ENCODE data around the gene INTS13.
"Not testable (repeated sequence)": the region's sequence is repeated elsewhere in the genome, so short reads cannot be mapped to it uniquely, and the experiment has no call there.

Gene INTS13

GRCh38 chr12:26906024-26906423, 31.8 kb downstream of the INTS13 start:
- Histone ChIP-seq H3K4me1 (ENCODE audit: control insufficient read depth, insufficient read depth, low read length, poor library complexity, severe bottlenecking) (no peaks in the 10 kb centered on the region), H3K27ac (ENCODE audit: insufficient read depth, low read length, poor library complexity, severe bottlenecking) (no peak overlapping the region), H3K36me3 (ENCODE audit: control insufficient read depth, insufficient read depth, low read length) (peaks cover 33% of the 10 kb centered on the region), H3K4me3 (ENCODE audit: insufficient read depth, low read depth, low read length, poor library complexity, severe bottlenecking) (no peak overlapping the region), H3K27me3 (replicated peaks; ENCODE audit: control insufficient read depth, insufficient read depth, low read length, poor library complexity, severe bottlenecking) (no peaks in the 10 kb centered on the region), H3K9me3 (ENCODE audit: control insufficient read depth, low read length) (no peaks in the 10 kb centered on the region)
- DNase-seq: no peak

- H3K9me3 ChIP-seq (ENCODE audit: control insufficient read depth, low read length); DNase-seq; H3K4me3 ChIP-seq (ENCODE audit: insufficient read depth, low read depth, low read length, poor library complexity, severe bottlenecking); H3K27me3 ChIP-seq (replicated peaks; ENCODE audit: control insufficient read depth, insufficient read depth, low read length, poor library complexity, severe bottlenecking); H3K27ac ChIP-seq (ENCODE audit: insufficient read depth, low read length, poor library complexity, severe bottlenecking); H3K4me1 ChIP-seq (ENCODE audit: control insufficient read depth, insufficient read depth, low read length, poor library complexity, severe bottlenecking): not testable (repeated sequence)
- peaks cover 20% of the 10 kb centered on the region for H3K36me3 ChIP-seq (ENCODE audit: control insufficient read depth, insufficient read depth, low read length)
These were observed 34.4 kb downstream of the INTS13 start for GRCh38 chr12:26903396-26903795.

- H3K4me3 ChIP-seq (ENCODE audit: insufficient read depth, low read depth, low read length, poor library complexity, severe bottlenecking): no peak overlapping the region
These were observed 40.9 kb downstream of the INTS13 start for GRCh38 chr12:26896913-26897312.

GRCh38 chr12:26895672-26896071, 42.1 kb downstream of the INTS13 start:
- Histone ChIP-seq H3K36me3 (ENCODE audit: control insufficient read depth, insufficient read depth, low read length) (no peaks in the 10 kb centered on the region), H3K27me3 (replicated peaks; ENCODE audit: control insufficient read depth, insufficient read depth, low read length, poor library complexity, severe bottlenecking) (no peaks in the 10 kb centered on the region)

More at GRCh38 chr12:26896913-26897312, 40.9 kb downstream of the INTS13 start:
- Histone ChIP-seq H3K4me1 (ENCODE audit: control insufficient read depth, insufficient read depth, low read length, poor library complexity, severe bottlenecking) (no peaks in the 10 kb centered on the region), H3K27me3 (replicated peaks; ENCODE audit: control insufficient read depth, insufficient read depth, low read length, poor library complexity, severe bottlenecking) (no peaks in the 10 kb centered on the region), H3K9me3 (ENCODE audit: control insufficient read depth, low read length) (no peaks in the 10 kb centered on the region), H3K27ac (ENCODE audit: insufficient read depth, low read length, poor library complexity, severe bottlenecking) (no peak overlapping the region), H3K36me3 (ENCODE audit: control insufficient read depth, insufficient read depth, low read length) (no peaks in the 10 kb centered on the region)
- DNase-seq: no peak

GRCh38 chr12:26891704-26892103, 46.1 kb downstream of the INTS13 start:
- Histone ChIP-seq H3K36me3 (ENCODE audit: control insufficient read depth, insufficient read depth, low read length) (no peaks in the 10 kb centered on the region), H3K27ac (ENCODE audit: insufficient read depth, low read length, poor library complexity, severe bottlenecking) (no peak overlapping the region), H3K4me1 (ENCODE audit: control insufficient read depth, insufficient read depth, low read length, poor library complexity, severe bottlenecking) (no peaks in the 10 kb centered on the region), H3K4me3 (ENCODE audit: insufficient read depth, low read depth, low read length, poor library complexity, severe bottlenecking) (no peak overlapping the region), H3K27me3 (replicated peaks; ENCODE audit: control insufficient read depth, insufficient read depth, low read length, poor library complexity, severe bottlenecking) (no peaks in the 10 kb centered on the region), H3K9me3 (ENCODE audit: control insufficient read depth, low read length) (no peaks in the 10 kb centered on the region)
- DNase-seq: no peak

More at GRCh38 chr12:26895672-26896071, 42.1 kb downstream of the INTS13 start:
- no peak for DNase-seq
- Histone ChIP-seq H3K27ac (ENCODE audit: insufficient read depth, low read length, poor library complexity, severe bottlenecking) (no peak overlapping the region), H3K4me3 (ENCODE audit: insufficient read depth, low read depth, low read length, poor library complexity, severe bottlenecking) (no peak overlapping the region), H3K4me1 (ENCODE audit: control insufficient read depth, insufficient read depth, low read length, poor library complexity, severe bottlenecking) (no peaks in the 10 kb centered on the region), H3K9me3 (ENCODE audit: control insufficient read depth, low read length) (no peaks in the 10 kb centered on the region)

GRCh38 chr12:26890784-26891183, 47.0 kb downstream of the INTS13 start:
- DNase-seq: no peak
- Histone ChIP-seq H3K36me3 (ENCODE audit: control insufficient read depth, insufficient read depth, low read length) (no peaks in the 10 kb centered on the region), H3K9me3 (ENCODE audit: control insufficient read depth, low read length) (no peaks in the 10 kb centered on the region), H3K4me3 (ENCODE audit: insufficient read depth, low read depth, low read length, poor library complexity, severe bottlenecking) (no peak overlapping the region), H3K27ac (ENCODE audit: insufficient read depth, low read length, poor library complexity, severe bottlenecking) (no peak overlapping the region), H3K4me1 (ENCODE audit: control insufficient read depth, insufficient read depth, low read length, poor library complexity, severe bottlenecking) (no peaks in the 10 kb centered on the region), H3K27me3 (replicated peaks; ENCODE audit: control insufficient read depth, insufficient read depth, low read length, poor library complexity, severe bottlenecking) (no peaks in the 10 kb centered on the region)

GRCh38 chr12:26884765-26885576, 52.8 kb downstream of the INTS13 start:
- Histone ChIP-seq H3K36me3 (ENCODE audit: control insufficient read depth, insufficient read depth, low read length) (no peaks in the 10 kb centered on the region), H3K9me3 (ENCODE audit: control insufficient read depth, low read length) (no peaks in the 10 kb centered on the region), H3K27ac (ENCODE audit: insufficient read depth, low read length, poor library complexity, severe bottlenecking) (no peak overlapping the region), H3K27me3 (replicated peaks; ENCODE audit: control insufficient read depth, insufficient read depth, low read length, poor library complexity, severe bottlenecking) (no peaks in the 10 kb centered on the region), H3K4me3 (ENCODE audit: insufficient read depth, low read depth, low read length, poor library complexity, severe bottlenecking) (peak overlapping the region; percentile 42), H3K4me1 (ENCODE audit: control insufficient read depth, insufficient read depth, low read length, poor library complexity, severe bottlenecking) (peaks cover 3% of the 10 kb centered on the region)
- peak; percentile 56 to 68 (median 60) for DNase-seq

- Histone ChIP-seq H3K4me3 (ENCODE audit: insufficient read depth, low read depth, low read length, poor library complexity, severe bottlenecking) (no peak overlapping the region), H3K27me3 (replicated peaks; ENCODE audit: control insufficient read depth, insufficient read depth, low read length, poor library complexity, severe bottlenecking) (no peaks in the 10 kb centered on the region), H3K36me3 (ENCODE audit: control insufficient read depth, insufficient read depth, low read length) (no peaks in the 10 kb centered on the region), H3K4me1 (ENCODE audit: control insufficient read depth, insufficient read depth, low read length, poor library complexity, severe bottlenecking) (peaks cover 3% of the 10 kb centered on the region), H3K27ac (ENCODE audit: insufficient read depth, low read length, poor library complexity, severe bottlenecking) (no peak overlapping the region), H3K9me3 (ENCODE audit: control insufficient read depth, low read length) (no peaks in the 10 kb centered on the region)
- DNase-seq: no peak
These were observed 57.2 kb downstream of the INTS13 start for GRCh38 chr12:26880625-26881024.

- Histone ChIP-seq H3K27ac (ENCODE audit: insufficient read depth, low read length, poor library complexity, severe bottlenecking) (no peak overlapping the region), H3K9me3 (ENCODE audit: control insufficient read depth, low read length) (no peaks in the 10 kb centered on the region), H3K27me3 (replicated peaks; ENCODE audit: control insufficient read depth, insufficient read depth, low read length, poor library complexity, severe bottlenecking) (no peaks in the 10 kb centered on the region), H3K4me3 (ENCODE audit: insufficient read depth, low read depth, low read length, poor library complexity, severe bottlenecking) (no peak overlapping the region), H3K36me3 (ENCODE audit: control insufficient read depth, insufficient read depth, low read length) (no peaks in the 10 kb centered on the region), H3K4me1 (ENCODE audit: control insufficient read depth, insufficient read depth, low read length, poor library complexity, severe bottlenecking) (no peaks in the 10 kb centered on the region)
- DNase-seq: no peak
These were observed 59.1 kb downstream of the INTS13 start for GRCh38 chr12:26878661-26879119.

GRCh38 chr12:26874501-26875296, 63.1 kb downstream of the INTS13 start:
- no peaks in the 10 kb centered on the region for H3K36me3 ChIP-seq (ENCODE audit: control insufficient read depth, insufficient read depth, low read length)
- no peaks in the 10 kb centered on the region for H3K27me3 ChIP-seq (replicated peaks; ENCODE audit: control insufficient read depth, insufficient read depth, low read length, poor library complexity, severe bottlenecking)
- no peaks in the 10 kb centered on the region for H3K9me3 ChIP-seq (ENCODE audit: control insufficient read depth, low read length)
- H3K27ac ChIP-seq (ENCODE audit: insufficient read depth, low read length, poor library complexity, severe bottlenecking): no peak overlapping the region
- DNase-seq: no peak
- H3K4me3 ChIP-seq (ENCODE audit: insufficient read depth, low read depth, low read length, poor library complexity, severe bottlenecking): no peak overlapping the region
- no peaks in the 10 kb centered on the region for H3K4me1 ChIP-seq (ENCODE audit: control insufficient read depth, insufficient read depth, low read length, poor library complexity, severe bottlenecking)

All from effector memory CD4-positive, alpha-beta T cell (primary cell).